ENCODE results near the gene PCSK7. TPM values are rescaled to one million over a fixed set of nuclear protein-coding genes. Genes with fewer than 3 reads are reported as not detected.

PCSK7 gene
- total RNA-seq, 2 donors from 2014 or later: 38.5 to 45.7 TPM

DNA sequence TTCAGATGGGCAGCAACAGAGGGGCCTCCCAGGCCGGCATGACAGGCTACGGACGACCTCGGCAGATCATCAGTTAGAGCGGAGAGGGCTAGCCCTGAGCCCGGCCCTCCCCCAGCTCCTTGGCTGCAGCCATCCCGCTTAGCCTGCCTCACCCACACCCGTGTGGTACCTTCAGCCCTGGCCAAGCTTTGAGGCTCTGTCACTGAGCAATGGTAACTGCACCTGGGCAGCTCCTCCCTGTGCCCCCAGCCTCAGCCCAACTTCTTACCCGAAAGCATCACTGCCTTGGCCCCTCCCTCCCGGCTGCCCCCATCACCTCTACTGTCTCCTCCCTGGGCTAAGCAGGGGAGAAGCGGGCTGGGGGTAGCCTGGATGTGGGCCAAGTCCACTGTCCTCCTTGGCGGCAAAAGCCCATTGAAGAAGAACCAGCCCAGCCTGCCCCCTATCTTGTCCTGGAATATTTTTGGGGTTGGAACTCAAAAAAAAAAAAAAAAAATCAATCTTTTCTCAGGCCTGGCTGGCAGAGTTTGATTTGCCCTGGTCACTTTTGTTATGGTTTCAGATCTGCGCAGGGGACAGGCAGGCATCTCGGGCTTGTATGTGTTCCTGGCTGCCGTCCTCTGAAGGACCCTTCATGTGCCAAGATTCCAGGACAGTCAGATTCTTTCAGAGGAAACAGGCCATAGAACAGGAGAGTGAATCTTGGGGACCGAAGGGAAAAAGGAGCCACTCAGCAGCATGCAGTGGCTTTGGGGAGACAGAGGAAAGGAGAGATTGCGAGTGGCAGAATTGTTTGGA lies 27.4 kb downstream of the PCSK7 start:
- Histone ChIP-seq H3K27me3 (replicated peaks; ENCODE audit: insufficient read depth) (no peaks in the 10 kb centered on the region), H3K36me3 (peaks cover 3 to 10% of the 10 kb centered on the region in 2 donors), H3K4me3 (peak overlapping the region; percentile 34 to 36), H3K9me3 (no peaks in the 10 kb centered on the region), H3K4me1 (replicated peaks) (no peaks in the 10 kb centered on the region), H3K27ac (peak overlapping the region; percentile 82 to 83)
- WGBS: 58% methylated on average over 17 of the region's 17 CpGs
- intact Hi-C loops (cut with DNase I): no loop called here
- TF ChIP-seq POLR2A (IDR thresholded peaks at IDR 0.05) (no peak), POLR2AphosphoS5 (IDR thresholded peaks at IDR 0.05) (no peak), CTCF (IDR thresholded peaks at IDR 0.05) (no peak)
- DNase-seq (ENCODE audit: low spot score): no peak

- H3K4me1 ChIP-seq (replicated peaks): peaks cover 5% of the 10 kb centered on the region
- H3K27me3 ChIP-seq (replicated peaks; ENCODE audit: insufficient read depth): no peaks in the 10 kb centered on the region
- H3K9me3 ChIP-seq: no peaks in the 10 kb centered on the region
- TF ChIP-seq POLR2AphosphoS5 (IDR thresholded peaks at IDR 0.05) (no peak), CTCF (IDR thresholded peaks at IDR 0.05) (no peak), POLR2A (IDR thresholded peaks at IDR 0.05) (no peak)
- H3K4me3 ChIP-seq: peak overlapping the region; percentile 34 to 36
- 91% methylated on average over 10 of the region's 10 CpGs for WGBS
- peaks cover 3 to 10% of the 10 kb centered on the region in 2 donors for H3K36me3 ChIP-seq
- intact Hi-C loops (cut with DNase I): no loop called here
- DNase-seq (ENCODE audit: low spot score): no peak
- H3K27ac ChIP-seq: peak overlapping the region; percentile 82 to 83
Measured at GRCh38 chr11:117203069-117203407, 28.8 kb downstream of the PCSK7 start.

- intact Hi-C loops (cut with DNase I): no loop called here
- peaks cover 3 to 10% of the 10 kb centered on the region in 2 donors for H3K36me3 ChIP-seq
- TF ChIP-seq POLR2AphosphoS5 (IDR thresholded peaks at IDR 0.05) (no peak), CTCF (IDR thresholded peaks at IDR 0.05) (no peak)
- no peaks in the 10 kb centered on the region for H3K27me3 ChIP-seq (replicated peaks; ENCODE audit: insufficient read depth)
- peak overlapping the region; percentile 82 to 83 for H3K27ac ChIP-seq
- no peaks in the 10 kb centered on the region for H3K9me3 ChIP-seq
- peaks cover 10% of the 10 kb centered on the region for H3K4me1 ChIP-seq (replicated peaks)
- 73% methylated on average over 7 of the region's 7 CpGs for WGBS
- no peak for DNase-seq (ENCODE audit: low spot score)
- H3K4me3 ChIP-seq: peak overlapping the region; percentile 34 to 36
Measured at GRCh38 chr11:117202386-117203068, 29.3 kb downstream of the PCSK7 start.

DNA sequence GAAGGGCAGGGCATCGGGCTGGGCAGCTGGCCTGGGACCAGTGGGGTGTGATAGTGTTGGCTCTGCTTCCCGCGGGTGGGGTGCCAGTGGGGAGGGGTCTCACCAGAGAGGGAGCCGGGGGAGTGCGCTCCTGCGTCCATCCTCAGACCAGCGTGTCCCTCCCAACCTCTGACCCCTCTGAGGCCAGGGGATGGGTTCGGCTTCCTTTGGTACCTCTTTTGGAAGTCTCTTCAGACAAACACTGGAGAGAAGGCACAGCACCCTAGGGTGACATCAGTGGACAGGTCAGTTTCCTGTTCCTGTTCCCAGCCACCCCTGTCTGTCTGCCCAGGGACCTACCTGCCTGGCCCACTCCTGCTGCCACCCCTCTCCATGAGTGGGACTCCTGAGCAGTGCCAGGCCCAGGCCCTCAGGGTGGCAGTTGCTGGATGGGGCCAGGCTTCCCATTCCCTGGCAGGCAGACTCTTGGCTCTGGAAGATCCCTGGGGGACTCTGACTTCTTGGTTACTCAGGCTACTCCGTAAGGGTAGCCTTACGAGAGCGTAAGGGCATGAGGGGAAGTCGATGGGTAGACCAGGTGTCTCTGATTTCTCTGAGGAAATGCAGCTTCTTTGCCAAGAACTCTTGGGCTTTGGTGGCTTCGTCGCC lies 30.1 kb downstream of the PCSK7 start:
- TF ChIP-seq POLR2AphosphoS5 (IDR thresholded peaks at IDR 0.05): no peak
- no peak for TF ChIP-seq POLR2A (IDR thresholded peaks at IDR 0.05)
- no peak for TF ChIP-seq CTCF (IDR thresholded peaks at IDR 0.05)
- 61% methylated on average over 13 of the region's 14 CpGs for WGBS
- Histone ChIP-seq H3K27me3 (replicated peaks; ENCODE audit: insufficient read depth) (no peaks in the 10 kb centered on the region), H3K36me3 (peaks cover 3 to 10% of the 10 kb centered on the region in 2 donors), H3K4me3 (peak overlapping the region; percentile 34 to 36), H3K27ac (peak overlapping the region; percentile 82 to 83), H3K9me3 (no peaks in the 10 kb centered on the region), H3K4me1 (replicated peaks) (peaks cover 10% of the 10 kb centered on the region)
- intact Hi-C loops (cut with DNase I): no loop called here
- no peak for DNase-seq (ENCODE audit: low spot score)

Data from prostate gland (tissue), 2 donors.